RKO (cell line): ENCODE results near the gene CFD.
"Not testable (repeated sequence)": the region's sequence is repeated elsewhere in the genome, so short reads cannot be mapped to it uniquely, and the experiment has no call there.

Experiments used
- DNase-seq: peaks from one replicate; pipeline ENCODE4 v3.0.0-alpha.2; 2016; ENCODE audit warnings: low spot score

The CFD gene

GRCh38 chr19:888581-889385 lies 29.3 kb downstream of the CFD start:
- DNase-seq, result no peak

- no peak for DNase-seq
Observed at GRCh38 chr19:889662-890295, 30.3 kb downstream of the CFD start.

GRCh38 chr19:890831-891230 lies 31.4 kb downstream of the CFD start:
- DNase-seq, result no peak

- DNase-seq, result not testable (repeated sequence)
Observed at GRCh38 chr19:891421-892200, 32.1 kb downstream of the CFD start.

- no peak for DNase-seq
Observed at GRCh38 chr19:892243-892893, 32.9 kb downstream of the CFD start.

- peak; percentile 93 for DNase-seq
Observed at GRCh38 chr19:892894-893689, 33.6 kb downstream of the CFD start, which contains the start of the genes MED16 and RNU6-9. Gene MED16, minus strand, starts transcription at chr19:893187. Its CDS starts 2,056 bp downstream, at chr19:891131. Gene RNU6-9, plus strand, starts transcription at chr19:893484.

GRCh38 chr19:896434-896833 lies 37.0 kb downstream of the CFD start:
- no peak for DNase-seq

- DNase-seq, result no peak
Observed at GRCh38 chr19:896999-897398, 37.5 kb downstream of the CFD start.

GRCh38 chr19:897442-898039 lies 38.1 kb downstream of the CFD start:
- DNase-seq, result no peak

GRCh38 chr19:898663-899062 lies 39.2 kb downstream of the CFD start:
- no peak for DNase-seq

GRCh38 chr19:899336-900042 lies 40.0 kb downstream of the CFD start:
- no peak for DNase-seq

- no peak for DNase-seq
Observed at GRCh38 chr19:900043-900301, 40.5 kb downstream of the CFD start.

GRCh38 chr19:900302-901111 lies 41.0 kb downstream of the CFD start:
- DNase-seq, result no peak

- DNase-seq, result no peak
Observed at GRCh38 chr19:901216-902092, 42.0 kb downstream of the CFD start.

- no peak for DNase-seq
Observed at GRCh38 chr19:902093-902370, 42.6 kb downstream of the CFD start.

GRCh38 chr19:902446-903226 lies 43.2 kb downstream of the CFD start:
- no peak for DNase-seq

- no peak for DNase-seq
Observed at GRCh38 chr19:903266-903797, 43.9 kb downstream of the CFD start.

- no peak for DNase-seq
Observed at GRCh38 chr19:904545-904944, 45.1 kb downstream of the CFD start.
